Caco-2 (cell line): ENCODE results near the gene MAMLD1. TPM values are rescaled to one million over a fixed set of nuclear protein-coding genes. Genes with fewer than 3 reads are reported as not detected.

Source experiments
- BruUV-seq: library from RNA; stranded (reverse); fragments of 400-500 nt; replicated peaks from 2 replicates; lab custom pipeline; 2021; lab: Mats Ljungman, UMichigan
- CTCF ChIA-PET: fragments of 300-600 bp; sonication (Branson Sonifier 250); formaldehyde crosslinking; loops from one replicate; lab custom pipeline; 2022; ENCODE audit warnings: antibody characterized with exemption; lab: Charles Lee
- POLR2A ChIA-PET: fragments of 300-600 bp; sonication (Branson Sonifier 250); formaldehyde crosslinking; loops from one replicate; lab custom pipeline; 2022; ENCODE audit warnings: antibody characterized with exemption; lab: Charles Lee
- DNase-seq, 2 experiments: peaks; one replicate each; pipeline versions ENCODE4 v3.0.0 to v3.0.0-alpha.2; 2020 to 2022
- H3K27me3 ChIP-seq: replicated peaks from 2 replicates; pipeline ENCODE4 v1.6.0; 2011; ENCODE audit warnings: low read length; ENCODE audit not compliant: control insufficient read depth, insufficient read depth
- H3K36me3 ChIP-seq: 2 replicates; pipeline ENCODE4 v1.5.1; 2011; ENCODE audit warnings: low read length; ENCODE audit not compliant: control insufficient read depth, insufficient read depth
- H3K4me1 ChIP-seq: fragments of 250-450 bp; sonication (Bioruptor Pico); 2 replicates; pipeline ENCODE4 v1.5.1; 2020; ENCODE audit warnings: mild to moderate bottlenecking
- H3K4me3 ChIP-seq: 2 replicates; pipeline ENCODE4 v1.5.1; 2011; ENCODE audit warnings: low read depth, mild to moderate bottlenecking, control low read depth, low read length
- H3K9me3 ChIP-seq: fragments of 250-450 bp; sonication (Bioruptor Pico); 2 replicates; pipeline ENCODE4 v1.5.1; 2020; ENCODE audit warnings: mild to moderate bottlenecking, moderate library complexity
- H3K27ac Mint-ChIP-seq: one replicate; pipeline ENCODE4 v1.8.0; 2022; ENCODE audit warnings: mixed read lengths; ENCODE audit not compliant: unreplicated experiment
- H3K27me3 Mint-ChIP-seq: one replicate; pipeline ENCODE4 v1.8.0; 2022; ENCODE audit warnings: mixed read lengths; ENCODE audit not compliant: insufficient read depth, unreplicated experiment
- H3K36me3 Mint-ChIP-seq: one replicate; pipeline ENCODE4 v1.8.0; 2022; ENCODE audit warnings: mild to moderate bottlenecking, mixed read lengths; ENCODE audit not compliant: insufficient read depth, unreplicated experiment
- H3K4me1 Mint-ChIP-seq: one replicate; pipeline ENCODE4 v1.8.0; 2022; ENCODE audit warnings: low read depth, mixed read lengths; ENCODE audit not compliant: unreplicated experiment
- H3K4me3 Mint-ChIP-seq: one replicate; pipeline ENCODE4 v1.8.0; 2022; ENCODE audit warnings: mild to moderate bottlenecking, moderate library complexity, mixed read lengths; ENCODE audit not compliant: unreplicated experiment
- H3K9me3 Mint-ChIP-seq: one replicate; pipeline ENCODE4 v1.8.0; 2022; ENCODE audit warnings: mixed read lengths; ENCODE audit not compliant: unreplicated experiment
- CTCF ChIP-seq, 2 experiments: fragments of 200-600 bp in 1 of 2; IDR thresholded peaks; 1 replicate in 1 of 2; 2 replicates in 1 of 2; pipeline versions ENCODE4 v1.5.1 to v1.8.0; 2011 to 2022; ENCODE audit warnings: antibody characterized with exemption in 1 of 2, control low read depth in 1 of 2, inconsistent platforms in 1 of 2, low read depth in 1 of 2, low read length in 1 of 2, mild to moderate bottlenecking in 1 of 2, moderate library complexity in 1 of 2; ENCODE audit not compliant: insufficient read depth in 1 of 2, severe bottlenecking in 1 of 2, unreplicated experiment in 1 of 2
- intact Hi-C: fragments of 100-400 bp; cut with micrococcal nuclease; formaldehyde crosslinking; loops from one replicate; pipeline ENCODE4 v1.10.0; 2022; ENCODE audit not compliant: unreplicated experiment
- total RNA-seq: library from RNA; stranded (reverse); gene quantifications from 2 replicates; pipeline ENCODE4 v1.2.3, GENCODE V29; 2022

MAMLD1 gene
- total RNA-seq, 1 experiment from 2014 or later: not detected

- H3K4me1 ChIP-seq: no peaks in the 10 kb centered on the region
- ChIA-PET CTCF (no interaction called here), POLR2A (no interaction called here)
- H3K4me3 ChIP-seq: no peak overlapping the region
- no peak for DNase-seq
- Mint-ChIP-seq H3K36me3 (no peaks in the 10 kb centered on the region), H3K27me3 (peaks cover 34% of the 10 kb centered on the region), H3K27ac (no peak overlapping the region), H3K4me1 (peaks cover 6% of the 10 kb centered on the region), H3K4me3 (no peak overlapping the region), H3K9me3 (no peaks in the 10 kb centered on the region)
- H3K27me3 ChIP-seq: no peaks in the 10 kb centered on the region; the same call in none of the 2 replicates
- no TSS peak for BruUV-seq
- intact Hi-C loops: no loop called here
- no peak for TF ChIP-seq CTCF (IDR thresholded peaks at IDR 0.05; ENCODE audit: insufficient read depth in 1 of 2, low read depth in 1 of 2, low read length in 1 of 2, severe bottlenecking in 1 of 2, unreplicated experiment in 1 of 2)
- no peaks in the 10 kb centered on the region for H3K9me3 ChIP-seq
- H3K36me3 ChIP-seq: no peaks in the 10 kb centered on the region
These were observed 2.8 kb upstream of the MAMLD1 start for GRCh38 chrX:150360331-150360730.

GRCh38 chrX:150361070-150361776 is 1.9 kb upstream of the MAMLD1 start:
- Histone ChIP-seq H3K9me3 (no peaks in the 10 kb centered on the region), H3K36me3 (no peaks in the 10 kb centered on the region), H3K4me3 (no peak overlapping the region), H3K4me1 (no peaks in the 10 kb centered on the region), H3K27me3 (no peaks in the 10 kb centered on the region; the same call in none of the 2 replicates)
- Mint-ChIP-seq H3K4me1 (peaks cover 6% of the 10 kb centered on the region), H3K36me3 (no peaks in the 10 kb centered on the region), H3K9me3 (no peaks in the 10 kb centered on the region), H3K4me3 (no peak overlapping the region), H3K27ac (no peak overlapping the region), H3K27me3 (peaks cover 41% of the 10 kb centered on the region)
- ChIA-PET POLR2A (no interaction called here), CTCF (no interaction called here)
- intact Hi-C loops: no loop called here
- DNase-seq: no peak
- no TSS peak for BruUV-seq
- no peak for TF ChIP-seq CTCF (IDR thresholded peaks at IDR 0.05; ENCODE audit: insufficient read depth in 1 of 2, low read depth in 1 of 2, low read length in 1 of 2, severe bottlenecking in 1 of 2, unreplicated experiment in 1 of 2)

DNA sequence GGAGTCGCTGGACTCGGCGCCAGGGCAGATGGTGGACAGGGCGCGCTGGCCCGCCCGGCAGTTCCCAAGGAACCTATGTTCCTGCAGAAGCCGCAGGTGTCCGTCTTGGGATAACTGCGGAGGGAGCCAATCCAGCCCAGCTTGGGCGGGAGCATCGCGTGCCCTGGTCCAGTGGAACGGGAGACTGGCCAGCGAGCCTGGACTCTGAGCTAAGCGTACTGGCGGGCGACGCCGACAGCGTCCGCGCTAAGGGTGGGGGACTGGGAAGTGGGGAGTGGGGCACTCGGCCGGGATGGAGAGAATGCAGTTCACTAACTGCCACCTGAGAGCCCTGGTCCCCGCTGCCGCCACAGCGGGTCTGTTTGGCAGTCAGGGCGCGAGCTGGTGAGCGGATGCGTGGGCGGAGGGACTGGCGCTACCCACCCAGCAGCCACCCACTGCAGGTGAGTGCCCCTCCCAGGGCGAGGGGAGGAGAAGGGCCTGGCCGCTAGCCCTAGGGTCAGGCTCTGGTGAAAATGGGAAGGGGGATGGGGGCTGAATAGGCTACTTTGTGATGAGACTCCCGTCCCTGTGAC is 1.3 kb upstream of the MAMLD1 start:
- Histone ChIP-seq H3K4me3 (no peak overlapping the region), H3K4me1 (no peaks in the 10 kb centered on the region), H3K36me3 (no peaks in the 10 kb centered on the region), H3K27me3 (no peaks in the 10 kb centered on the region; the same call in none of the 2 replicates), H3K9me3 (no peaks in the 10 kb centered on the region)
- POLR2A ChIA-PET: no interaction called here
- Mint-ChIP-seq H3K36me3 (no peaks in the 10 kb centered on the region), H3K27ac (no peak overlapping the region), H3K9me3 (no peaks in the 10 kb centered on the region), H3K27me3 (peaks cover 44% of the 10 kb centered on the region), H3K4me1 (peaks cover 6% of the 10 kb centered on the region), H3K4me3 (no peak overlapping the region)
- no TSS peak for BruUV-seq
- intact Hi-C loops: no loop called here
- no peak for DNase-seq
- CTCF ChIA-PET: no interaction called here
- TF ChIP-seq CTCF (IDR thresholded peaks at IDR 0.05; ENCODE audit: insufficient read depth in 1 of 2, low read depth in 1 of 2, low read length in 1 of 2, severe bottlenecking in 1 of 2, unreplicated experiment in 1 of 2): no peak
